Left kidney (tissue), 2 donors: ENCODE measurements around the gene CACNA1B. TPM values are rescaled to one million over a fixed set of nuclear protein-coding genes. Genes with fewer than 3 reads are reported as not detected.

Source experiments
- DNase-seq: peaks from one replicate; pipeline ENCODE4 v3.0.0-alpha.2; 2013
- polyA plus RNA-seq: library from polyadenylated mRNA; unstranded; fragments of 120-200 nt; gene quantifications from one replicate; pipeline ENCODE4 v1.2.1, GENCODE V29; 2013; ENCODE audit not compliant: insufficient read length

CACNA1B gene
- polyA plus RNA-seq, 1 donor = 0.52 TPM

DNA sequence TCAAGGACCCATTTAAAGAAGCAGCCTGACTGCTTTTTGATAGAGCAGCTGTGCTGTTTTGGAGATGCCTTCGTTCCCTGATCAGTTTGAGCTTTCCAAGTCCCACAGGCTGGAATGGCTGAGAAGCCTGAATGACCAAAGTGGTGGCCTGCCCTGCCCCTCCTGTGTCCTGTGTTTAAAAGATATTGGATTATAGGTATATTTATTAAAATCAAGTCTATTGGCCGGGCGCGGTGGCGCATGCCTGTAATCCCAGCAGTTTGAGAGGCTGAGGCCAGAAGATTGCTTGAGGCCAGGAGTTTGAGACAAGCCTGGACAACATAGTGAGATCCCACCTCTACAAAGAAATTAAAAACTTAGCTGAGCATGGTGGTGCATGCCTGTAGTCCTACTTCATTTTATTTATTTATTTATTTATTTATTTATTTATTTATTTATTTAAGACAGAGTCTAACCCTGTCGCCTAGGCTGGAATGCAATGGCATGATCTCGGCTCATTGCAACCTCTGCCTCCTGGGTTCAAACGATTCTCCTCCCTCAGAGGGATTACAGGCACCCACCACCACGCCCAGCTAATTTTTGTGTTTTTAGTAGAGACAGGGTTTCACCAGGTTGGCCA, 87.7 kb downstream of the CACNA1B start:
- no peak for DNase-seq

DNA sequence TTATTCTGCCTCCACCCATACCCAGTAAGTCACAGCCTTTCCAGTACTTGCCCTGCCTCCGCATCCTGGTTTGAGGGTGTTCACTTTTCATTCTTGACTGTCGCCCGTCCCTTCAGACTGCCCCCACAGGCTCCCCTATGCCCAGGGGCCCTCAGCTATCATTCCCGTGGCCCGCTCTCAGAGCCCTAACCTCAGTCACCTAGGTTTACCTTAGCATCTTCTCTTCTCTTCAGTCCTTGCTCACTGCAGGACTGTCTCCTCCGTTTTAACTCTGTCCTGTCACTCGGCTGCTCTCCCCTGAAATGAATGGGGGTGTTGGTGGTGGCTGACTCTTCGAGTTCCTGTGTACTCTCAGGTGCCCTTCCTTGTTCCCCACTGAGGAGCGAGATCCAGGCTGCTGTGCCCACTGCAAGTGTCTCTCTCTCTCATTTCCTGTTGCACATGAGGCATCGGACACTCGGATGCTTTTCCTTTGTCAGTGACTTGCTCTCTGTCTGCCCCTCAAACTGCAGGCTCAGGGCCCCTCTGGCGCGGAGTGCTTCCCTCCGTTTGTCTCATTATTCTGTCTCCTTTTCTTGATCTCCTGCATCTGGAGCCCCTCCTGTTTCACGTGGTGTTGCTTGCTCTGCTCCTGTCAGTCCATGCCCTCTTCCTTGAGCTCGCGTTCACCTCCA, 89.8 kb downstream of the CACNA1B start:
- peak; percentile 20 for DNase-seq

- DNase-seq = no peak
These were observed 90.7 kb downstream of the CACNA1B start for GRCh38 chr9:137968235-137968634.

DNA sequence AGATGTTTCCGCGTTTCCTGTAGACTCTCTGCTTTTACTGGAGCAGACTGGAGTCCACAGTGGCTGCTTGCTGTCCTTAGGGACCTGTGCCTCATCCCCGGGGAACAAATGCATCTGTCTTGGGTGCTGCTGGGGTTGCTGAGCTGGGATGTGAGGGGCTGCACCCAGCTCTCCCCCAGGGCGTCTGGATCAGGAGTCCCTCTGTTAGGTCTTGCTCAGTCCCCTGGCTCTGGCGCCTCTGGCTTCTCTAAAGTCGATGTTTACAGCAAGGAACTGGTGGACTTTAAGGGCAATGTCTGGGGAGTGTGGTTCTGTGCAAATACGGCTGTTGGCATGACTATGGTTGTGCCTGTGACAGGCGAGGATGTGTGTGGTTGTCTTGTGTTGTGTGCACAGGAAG, 91.4 kb downstream of the CACNA1B start:
- DNase-seq = no peak

DNA sequence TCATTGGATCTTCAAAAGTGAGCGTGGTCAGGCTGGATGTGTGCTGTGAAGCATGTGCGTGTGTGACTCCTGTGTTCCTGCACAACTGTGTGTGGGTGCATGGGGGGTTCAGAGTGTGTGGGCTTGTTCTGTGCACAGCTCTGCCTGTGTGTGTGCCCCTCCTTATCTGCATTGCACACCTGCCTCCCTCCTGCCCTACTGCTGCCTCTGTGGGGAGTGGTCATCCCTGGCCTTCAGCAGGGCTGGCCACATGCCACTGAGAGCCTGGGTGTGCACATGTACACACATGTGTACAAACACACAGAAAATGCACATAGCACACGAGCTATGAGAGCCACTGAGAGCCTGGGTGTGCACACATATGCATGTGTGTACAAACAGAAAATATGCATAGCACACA, 92.1 kb downstream of the CACNA1B start:
- DNase-seq = no peak

GRCh38 chr9:137970098-137970497, 92.5 kb downstream of the CACNA1B start:
- DNase-seq = no peak

DNA sequence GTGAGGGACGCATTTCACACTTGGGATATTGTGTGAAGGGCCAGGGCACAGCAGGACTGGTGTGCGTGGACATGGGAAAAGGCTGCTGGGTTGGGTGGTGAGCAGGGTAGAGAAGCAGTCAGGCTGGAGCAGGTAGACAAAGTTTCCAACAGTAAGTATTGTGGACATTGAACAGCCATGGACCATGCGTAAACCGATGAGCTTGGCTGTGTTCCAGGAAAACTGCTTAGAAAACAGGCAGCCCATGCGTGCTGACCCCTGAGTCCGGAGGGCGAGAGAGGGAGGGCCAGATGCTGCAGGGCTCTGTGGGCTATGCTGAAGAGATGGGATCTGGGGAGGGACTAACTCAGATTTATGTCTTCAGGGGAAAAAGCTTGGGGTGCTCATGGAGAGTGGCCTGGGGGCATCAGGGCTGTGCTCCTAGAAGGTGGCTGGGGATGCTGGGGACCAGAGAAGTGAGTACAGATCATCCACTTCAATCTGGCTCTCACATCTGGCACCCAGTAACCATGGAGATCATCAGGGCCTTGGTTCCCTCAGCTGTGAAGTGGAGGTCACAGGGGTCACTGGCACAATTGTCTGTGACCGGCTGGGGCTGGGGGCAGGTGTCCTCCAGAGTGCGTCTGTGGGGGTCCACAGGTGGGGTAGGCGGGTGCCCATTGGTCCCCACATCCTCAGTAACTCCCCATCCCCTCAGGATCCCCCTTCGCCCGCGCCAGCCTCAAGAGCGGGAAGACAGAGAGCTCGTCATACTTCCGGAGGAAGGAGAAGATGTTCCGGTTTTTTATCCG, 93.3 kb downstream of the CACNA1B start:
- DNase-seq = peak; percentile 6

DNA sequence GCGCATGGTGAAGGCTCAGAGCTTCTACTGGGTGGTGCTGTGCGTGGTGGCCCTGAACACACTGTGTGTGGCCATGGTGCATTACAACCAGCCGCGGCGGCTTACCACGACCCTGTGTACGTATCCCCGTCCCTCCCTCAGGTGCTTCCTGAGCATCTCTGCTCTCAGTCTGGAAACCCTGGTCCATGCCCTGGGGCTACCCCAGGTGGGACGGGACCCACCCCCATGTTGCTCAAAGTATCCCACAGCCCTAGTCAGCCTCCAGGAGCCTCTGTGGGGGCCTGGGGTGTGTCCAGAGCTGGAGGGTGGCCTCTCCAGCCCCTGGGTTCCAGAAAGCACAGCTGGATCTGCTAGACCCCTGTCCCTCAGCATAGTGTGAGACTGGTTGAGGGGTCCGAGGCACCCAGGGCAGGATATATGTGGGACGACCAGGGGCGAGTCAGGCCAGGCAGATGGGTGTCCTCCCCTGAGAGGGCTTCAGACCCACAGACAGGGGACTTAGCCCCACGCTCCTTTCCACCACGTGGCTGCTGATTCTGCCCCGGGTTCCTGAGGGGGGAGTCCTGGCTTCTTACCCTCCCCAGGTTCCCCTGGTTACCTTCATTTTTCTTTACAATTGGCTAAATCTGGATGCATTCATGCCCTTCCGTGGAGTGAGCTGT, 94.0 kb downstream of the CACNA1B start:
- no peak for DNase-seq

- DNase-seq = no peak
These were observed 94.9 kb downstream of the CACNA1B start for GRCh38 chr9:137972355-137972987.

DNA sequence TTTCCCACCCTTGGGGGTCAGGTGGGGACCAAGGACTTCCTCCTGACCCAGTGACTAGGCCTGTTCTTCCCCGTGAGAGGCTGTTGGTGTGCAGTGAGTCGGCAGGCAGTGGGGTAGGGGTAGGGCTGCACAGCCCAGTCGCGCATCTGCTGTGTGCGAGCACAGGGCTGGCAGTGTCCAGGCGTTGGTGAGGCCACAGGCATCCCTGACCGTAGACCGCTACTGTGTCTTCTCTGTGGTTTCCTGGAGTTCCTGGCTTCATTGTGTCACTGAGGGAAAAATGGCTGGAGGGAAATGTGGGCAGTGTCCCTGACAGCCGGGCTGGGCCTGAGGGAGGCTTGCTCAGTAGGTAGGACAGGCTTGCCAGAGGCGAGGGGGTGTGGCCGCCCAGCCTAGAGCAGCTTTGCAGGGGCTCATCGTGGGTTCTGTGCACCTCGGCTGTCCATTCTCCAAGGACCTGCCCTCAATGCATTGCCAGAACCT, 95.4 kb downstream of the CACNA1B start:
- no peak for DNase-seq

- DNase-seq = no peak
These were observed 96.3 kb downstream of the CACNA1B start for GRCh38 chr9:137973829-137974416.

DNA sequence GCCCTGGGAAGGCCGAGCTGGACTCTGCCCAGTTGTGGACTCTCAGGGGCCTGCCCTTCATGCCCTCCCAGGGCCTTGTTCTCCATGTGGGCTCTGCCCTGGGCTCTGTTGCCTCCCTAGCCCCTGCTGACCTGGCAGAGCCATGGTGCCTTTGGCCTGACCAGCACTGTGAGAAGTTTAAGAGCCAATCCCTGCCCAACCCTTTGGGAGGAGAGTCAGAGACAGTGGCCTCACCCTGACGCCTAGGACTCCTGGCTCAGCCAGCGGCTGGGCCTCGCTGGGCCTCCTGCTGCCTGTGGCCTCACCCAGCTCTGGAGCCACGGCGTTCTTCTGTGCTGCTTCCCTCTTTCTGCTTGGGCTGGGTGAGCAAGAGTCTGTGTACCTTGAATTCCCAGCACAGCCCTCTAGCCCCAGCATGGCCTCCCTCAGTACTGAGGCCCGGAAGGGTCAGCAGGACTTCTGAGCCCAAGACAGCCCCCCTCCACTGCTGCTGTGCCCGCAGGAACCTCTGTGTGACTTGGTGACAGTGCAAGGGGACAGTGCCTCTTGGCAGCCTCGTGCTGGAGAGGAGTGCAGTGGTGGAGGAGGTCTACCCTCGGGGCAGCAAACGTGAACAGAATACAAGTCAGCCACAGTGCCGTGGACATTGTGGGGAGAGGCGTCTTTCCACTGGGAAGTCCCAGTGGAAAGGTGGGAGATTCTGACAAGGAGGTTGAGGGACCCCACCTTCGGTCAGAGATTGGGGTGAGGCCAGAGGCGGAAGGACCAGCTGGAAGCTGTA, 97.4 kb downstream of the CACNA1B start:
- DNase-seq = no peak

- DNase-seq = no peak
These were observed 97.9 kb downstream of the CACNA1B start for GRCh38 chr9:137975527-137975913.

GRCh38 chr9:137975936-137976565, 98.5 kb downstream of the CACNA1B start:
- no peak for DNase-seq

DNA sequence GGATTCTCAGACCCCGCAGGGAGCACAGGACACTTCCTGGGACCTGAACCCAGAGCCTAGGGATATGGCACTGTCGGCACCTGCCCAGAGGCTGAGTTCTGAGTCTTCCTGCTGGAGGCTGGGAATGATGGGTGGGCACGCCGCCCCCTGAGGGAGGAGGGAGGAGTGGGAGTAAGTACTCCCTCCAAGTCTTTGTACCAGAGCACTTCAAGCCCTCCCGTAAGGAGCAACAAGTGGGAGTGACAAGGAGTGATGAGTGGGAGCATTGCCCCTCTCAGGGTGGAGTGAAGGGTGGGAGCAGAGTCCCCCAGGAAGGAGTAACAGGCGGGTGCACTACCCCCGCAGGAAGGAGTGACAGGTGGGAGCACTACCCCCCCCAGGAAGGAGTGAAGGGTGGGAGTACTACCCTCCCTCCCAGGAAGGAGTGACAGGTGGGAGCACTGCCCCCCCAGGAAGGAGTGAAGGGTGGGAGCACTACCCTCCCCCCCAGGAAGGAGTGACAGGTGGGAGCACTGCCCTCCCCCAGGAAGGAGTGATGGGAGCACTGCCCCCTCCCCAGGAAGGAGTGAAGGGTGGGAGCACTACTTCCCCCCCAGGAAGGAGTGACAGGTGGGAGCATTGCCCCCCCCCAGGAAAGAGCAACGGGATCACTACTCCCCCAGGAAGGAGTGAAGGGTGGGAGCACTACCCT, 100.1 kb downstream of the CACNA1B start:
- no peak for DNase-seq

DNA sequence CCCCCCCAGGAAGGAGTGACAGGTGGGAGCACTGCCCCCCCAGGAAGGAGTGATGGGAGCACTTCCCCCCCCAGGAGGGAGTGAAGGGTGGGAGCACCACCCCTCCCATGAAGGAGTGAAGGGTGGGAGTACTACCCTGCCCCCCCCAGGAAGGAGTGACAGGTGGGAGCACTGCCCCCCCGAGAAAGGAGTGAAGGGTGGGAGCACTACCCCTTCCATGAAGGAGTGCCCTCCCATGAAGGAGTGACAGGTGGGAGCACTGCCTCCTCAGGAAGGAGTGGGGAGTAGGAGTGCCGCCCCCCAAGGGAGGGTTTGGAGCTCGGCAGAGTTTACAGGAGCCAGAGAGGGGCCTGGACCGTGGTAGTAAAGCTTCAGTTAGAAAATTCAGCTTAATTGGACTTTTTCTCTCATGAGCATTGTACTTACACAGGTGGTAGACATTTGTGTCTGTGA, 100.7 kb downstream of the CACNA1B start:
- DNase-seq = no peak

DNA sequence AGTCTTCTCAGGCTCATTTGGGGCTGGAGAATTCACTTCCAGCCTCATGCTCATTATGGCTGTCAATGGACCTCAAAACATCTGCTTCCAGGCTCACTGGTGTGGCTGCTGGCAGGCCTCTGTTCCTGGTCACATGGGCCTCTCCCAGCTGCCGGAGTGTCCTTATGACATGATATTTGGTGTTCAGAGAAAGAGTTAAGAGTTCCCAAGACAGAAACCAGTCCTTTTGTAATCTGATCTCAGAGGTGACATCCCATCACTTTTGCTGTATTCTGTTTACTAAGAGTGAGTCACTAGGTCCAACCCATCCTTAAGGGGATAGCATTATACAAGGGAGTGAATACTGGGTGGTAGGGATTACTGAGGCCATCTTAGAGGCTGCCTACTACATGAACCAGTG, 104.6 kb downstream of the CACNA1B start:
- peak; percentile 3 for DNase-seq

GRCh38 chr9:137984005-137984404, 106.4 kb downstream of the CACNA1B start:
- no peak for DNase-seq

GRCh38 chr9:137984520-137985257, 107.1 kb downstream of the CACNA1B start:
- no peak for DNase-seq
